GM12864 (cell line): ENCODE data around the gene CRKL.
"Not testable (repeated sequence)": the region's sequence is repeated elsewhere in the genome, so short reads cannot be mapped to it uniquely, and the experiment has no call there.

ENCODE experiments used
- DNase-seq: peaks from one replicate; pipeline ENCODE4 v3.0.0-alpha.2; 2011; ENCODE audit warnings: low read depth
- H3K4me3 ChIP-seq: 2 replicates; pipeline ENCODE4 v1.5.1; 2011; ENCODE audit warnings: mild to moderate bottlenecking, low read depth, low read length, control low read depth
- CTCF ChIP-seq: IDR thresholded peaks from 2 replicates; pipeline ENCODE4 v1.5.1; 2011; ENCODE audit warnings: low read depth, mild to moderate bottlenecking, moderate library complexity, low read length, control low read depth, inconsistent platforms; ENCODE audit errors: missing control alignments

Gene CRKL

GRCh38 chr22:20937794-20938671 lies 20.8 kb downstream of the CRKL start:
- no peak overlapping the region for H3K4me3 ChIP-seq
- no peak for DNase-seq
- no peak for TF ChIP-seq CTCF

- H3K4me3 ChIP-seq, DNase-seq: not testable (repeated sequence)
These were observed 22.4 kb downstream of the CRKL start for GRCh38 chr22:20939457-20940185.

- H3K4me3 ChIP-seq, result no peak overlapping the region
- TF ChIP-seq CTCF, result no peak
- no peak for DNase-seq
These were observed 23.0 kb downstream of the CRKL start for GRCh38 chr22:20940186-20940651.

GRCh38 chr22:20940904-20941385 lies 23.7 kb downstream of the CRKL start:
- DNase-seq, result no peak
- H3K4me3 ChIP-seq, result no peak overlapping the region
- no peak for TF ChIP-seq CTCF

GRCh38 chr22:20942203-20942902 lies 25.1 kb downstream of the CRKL start:
- H3K4me3 ChIP-seq, DNase-seq: not testable (repeated sequence)

GRCh38 chr22:20943104-20943933 lies 26.1 kb downstream of the CRKL start:
- TF ChIP-seq CTCF, result no peak
- no peak overlapping the region for H3K4me3 ChIP-seq
- no peak for DNase-seq

GRCh38 chr22:20944042-20944441 lies 26.8 kb downstream of the CRKL start:
- no peak overlapping the region for H3K4me3 ChIP-seq
- no peak for TF ChIP-seq CTCF
- no peak for DNase-seq
